ENCODE results near the gene ADAM19.

DNA sequence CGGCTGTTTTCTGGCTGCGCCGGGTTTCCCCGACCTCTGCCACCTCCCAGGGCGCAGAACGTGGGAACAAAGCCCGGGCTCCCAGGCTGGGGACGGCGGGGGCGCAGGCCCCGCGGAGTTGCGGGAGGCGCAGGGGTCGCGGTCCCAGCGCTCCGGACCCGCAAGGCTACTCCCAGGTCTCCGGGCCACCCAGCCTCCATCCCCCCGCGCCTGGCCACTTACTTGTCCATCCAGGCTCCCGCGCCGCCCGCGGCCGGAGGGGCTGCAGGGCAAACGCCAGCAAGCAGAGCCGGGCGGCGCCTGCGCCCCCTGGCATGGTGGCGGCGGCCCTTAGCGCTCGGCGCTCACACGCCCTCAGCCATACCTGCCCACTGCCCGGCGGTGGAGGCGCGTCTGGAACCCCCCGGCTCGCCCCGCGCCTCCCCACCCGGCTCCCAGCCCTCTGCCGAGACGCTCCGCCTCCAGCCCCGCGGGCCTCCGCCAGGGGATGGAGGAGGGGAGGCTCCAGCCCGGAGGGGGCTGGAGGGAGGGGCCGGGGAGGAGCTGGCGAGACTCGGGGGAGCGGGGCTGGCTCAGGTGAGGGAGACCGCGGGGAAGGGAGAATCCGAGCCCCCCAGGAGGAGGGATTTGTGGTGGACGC is at the start of gene ADAM19:
- TF ChIP-seq, protein P1, sequence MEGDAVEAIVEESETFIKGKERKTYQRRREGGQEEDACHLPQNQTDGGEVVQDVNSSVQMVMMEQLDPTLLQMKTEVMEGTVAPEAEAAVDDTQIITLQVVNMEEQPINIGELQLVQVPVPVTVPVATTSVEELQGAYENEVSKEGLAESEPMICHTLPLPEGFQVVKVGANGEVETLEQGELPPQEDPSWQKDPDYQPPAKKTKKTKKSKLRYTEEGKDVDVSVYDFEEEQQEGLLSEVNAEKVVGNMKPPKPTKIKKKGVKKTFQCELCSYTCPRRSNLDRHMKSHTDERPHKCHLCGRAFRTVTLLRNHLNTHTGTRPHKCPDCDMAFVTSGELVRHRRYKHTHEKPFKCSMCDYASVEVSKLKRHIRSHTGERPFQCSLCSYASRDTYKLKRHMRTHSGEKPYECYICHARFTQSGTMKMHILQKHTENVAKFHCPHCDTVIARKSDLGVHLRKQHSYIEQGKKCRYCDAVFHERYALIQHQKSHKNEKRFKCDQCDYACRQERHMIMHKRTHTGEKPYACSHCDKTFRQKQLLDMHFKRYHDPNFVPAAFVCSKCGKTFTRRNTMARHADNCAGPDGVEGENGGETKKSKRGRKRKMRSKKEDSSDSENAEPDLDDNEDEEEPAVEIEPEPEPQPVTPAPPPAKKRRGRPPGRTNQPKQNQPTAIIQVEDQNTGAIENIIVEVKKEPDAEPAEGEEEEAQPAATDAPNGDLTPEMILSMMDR (IDR thresholded peaks at IDR 0.05) = peak in 3 of 6 experiments; percentile 6 to 40 (median 6)
- TF ChIP-seq POLR2A (IDR thresholded peaks at IDR 0.05) = peak in 1 of 2 donors; percentile 18

All from Peyer's patch (tissue), 4 donors.